PC-9 (cell line): ENCODE results near the gene ADAM19.

Experiments
- CTCF ChIP-seq: fragments of 200-600 bp; sonication (generic); conservative IDR thresholded peaks from 2 replicates; pipeline ENCODE4 v1.6.1; 2017; ENCODE audit warnings: mixed run types, antibody characterized with exemption, mild to moderate bottlenecking, moderate library complexity
- EZH2 ChIP-seq: fragments of 200-600 bp; sonication (generic); IDR thresholded peaks from 2 replicates; pipeline ENCODE4 v1.8.0; 2017; ENCODE audit warnings: antibody characterized with exemption, low read depth

- TF ChIP-seq CTCF (no peak), EZH2 (no peak)
Measured at GRCh38 chr5:157506066-157506590, 69.4 kb downstream of the ADAM19 start.
